Measurements from ENCODE around the gene CAMKMT.

DNA sequence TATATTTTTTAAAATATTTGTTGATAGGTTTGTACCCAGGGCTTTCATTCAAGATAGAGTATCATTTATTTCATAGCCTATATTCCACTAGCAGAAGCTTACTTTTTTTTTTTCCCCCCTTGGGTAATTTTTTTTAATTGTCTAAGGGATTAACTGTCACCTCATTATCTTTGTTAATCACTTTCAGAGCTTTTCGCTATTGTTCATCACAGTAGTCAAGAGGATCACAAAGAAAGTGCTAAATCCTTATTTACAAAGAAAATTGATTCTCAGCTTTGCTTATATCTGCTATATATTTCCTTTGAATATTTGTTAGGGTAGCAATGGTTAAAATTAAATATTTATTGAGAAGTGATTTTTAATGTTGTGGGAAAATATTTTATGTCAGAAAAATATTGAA is 59.0 kb downstream of the CAMKMT start:
- TF ChIP-seq ZNF274 (IDR thresholded peaks at IDR 0.05; ENCODE audit: low read depth, low read length) (no peak), YY1 (IDR thresholded peaks at IDR 0.05; ENCODE audit: insufficient read depth, insufficient read length) (no peak)

Measured in NT2/D1 (cell line).